ENCODE data around the gene WNK1. TPM values are rescaled to one million over a fixed set of nuclear protein-coding genes. Genes with fewer than 3 reads are reported as not detected.

WNK1 gene
- total and polyA plus RNA-seq, 2 of the 8 experiments (the other 6 are each of a cell fraction or from before 2014, with no cell fraction given), result 88.2 to 157 TPM

DNA sequence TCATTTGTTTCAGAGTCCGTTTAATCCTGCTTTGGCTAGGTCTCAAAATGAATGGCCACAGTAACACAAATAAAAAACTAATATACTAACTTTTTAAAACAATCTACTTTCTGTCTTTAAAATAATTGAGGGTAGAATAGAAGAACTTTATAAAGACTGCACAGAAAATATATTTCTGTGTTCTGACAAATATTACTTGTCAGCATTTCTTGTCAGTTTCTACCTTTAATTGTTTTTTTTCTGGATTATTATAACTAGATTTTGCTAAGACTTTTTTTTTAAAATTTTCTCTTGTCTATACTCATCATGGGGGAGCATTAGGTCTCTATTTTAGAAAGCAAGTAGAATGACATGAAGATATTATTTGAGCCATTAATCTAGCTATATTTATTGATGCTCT, 110.9 kb downstream of the WNK1 start:
- H2BK5ac ChIP-seq (ENCODE audit: low read depth, low read length), result no peak overlapping the region
- no peaks in the 10 kb centered on the region for H3K27me3 ChIP-seq (replicated peaks in 1 of 4; ENCODE audit: control insufficient read depth in 3 of 4, extremely low read depth in 1 of 4, insufficient read depth in 3 of 4, low read length in 3 of 4)
- no peak overlapping the region for H3K23ac ChIP-seq (ENCODE audit: insufficient read length)
- 94% methylated on average over 1 of the region's 1 CpG; no CpG with 5 or more reads in 1 of the 2 experiments for WGBS, 2 experiments (ENCODE audit: extremely low coverage in 1 of 2, insufficient coverage in 1 of 2, insufficient read length in 1 of 2, insufficient replicate concordance in 2 of 2, low coverage in 1 of 2, low lambda C conversion rate in 2 of 2, missing lambda C conversion rate in 1 of 2)
- DNase-seq (ENCODE audit: low read depth in 1 of 2, low spot score in 2 of 2), result no peak
- H2AK5ac ChIP-seq (ENCODE audit: low read depth, low read length), result no peak overlapping the region
- no peak overlapping the region for H2BK20ac ChIP-seq (ENCODE audit: low read length)
- TF ChIP-seq BCL11A (IDR thresholded peaks at IDR 0.05; ENCODE audit: low read depth in 2 of 2, low read length in 2 of 2), result no peak
- TF ChIP-seq MAFK (IDR thresholded peaks at IDR 0.05; ENCODE audit: low read depth, low read length), result peak; percentile 52; the same call in 1 of the 2 replicates
- TF ChIP-seq POLR2AphosphoS5 (IDR thresholded peaks at IDR 0.05; ENCODE audit: low read depth, low read length), result no peak
- no peak overlapping the region for H4K91ac ChIP-seq (replicated peaks; ENCODE audit: insufficient read length, low read length)
- ChIA-PET CTCF (ENCODE audit: partially characterized antibody) (no interaction called here), POLR2A (ENCODE audit: partially characterized antibody) (no interaction called here)
- no peaks in the 10 kb centered on the region for H3K4me1 ChIP-seq (replicated peaks in 1 of 4; ENCODE audit: control insufficient read depth in 3 of 4, insufficient read depth in 4 of 4, low read length in 3 of 4)
- H2AFZ ChIP-seq (ENCODE audit: low read length), result no peak overlapping the region
- no peak overlapping the region for H4K5ac ChIP-seq (ENCODE audit: insufficient read length, low read depth, low read length)
- no peak overlapping the region for H3K4me3 ChIP-seq (ENCODE audit: extremely low read depth in 1 of 4, insufficient read depth in 2 of 4, low read depth in 3 of 4, low read length in 4 of 4)
- peaks cover 0 to 2% of the 10 kb centered on the region in 2 experiments for H4K20me1 ChIP-seq (replicated peaks in 1 of 2; ENCODE audit: control insufficient read depth in 1 of 2, insufficient read depth in 2 of 2, low read length in 2 of 2)
- no peak for FAIRE-seq
- no peak overlapping the region for H3K9ac ChIP-seq (replicated peaks in 1 of 4; ENCODE audit: extremely low read depth in 1 of 4, low read depth in 3 of 4, low read length in 3 of 4)
- H3K36me3 ChIP-seq (ENCODE audit: control insufficient read depth in 2 of 4, insufficient read depth in 4 of 4, low read length in 3 of 4), result peaks cover 3 to 44% (median 19%) of the 10 kb centered on the region in 4 experiments; a peak in 7 of 8 replicates
- H3K4me2 ChIP-seq (ENCODE audit: insufficient read depth in 1 of 2, low read depth in 2 of 2, low read length in 2 of 2), result no peak overlapping the region
- no peak overlapping the region for H3K4ac ChIP-seq (replicated peaks; ENCODE audit: insufficient read length, low read depth, low read length)
- H3K56ac ChIP-seq (replicated peaks; ENCODE audit: insufficient read length, low read depth, low read length), result no peak overlapping the region
- no peaks in the 10 kb centered on the region for H3K23me2 ChIP-seq (ENCODE audit: low read depth, low read length)
- no peak overlapping the region for H4K8ac ChIP-seq (ENCODE audit: extremely low read depth, insufficient read depth, low read length)
- no peak overlapping the region for H3K18ac ChIP-seq (ENCODE audit: extremely low read depth, low read length)
- H3K14ac ChIP-seq (ENCODE audit: insufficient read length), result no peak overlapping the region
- no peaks in the 10 kb centered on the region for H3K9me3 ChIP-seq (ENCODE audit: insufficient read depth in 2 of 2, low read depth in 1 of 2, low read length in 1 of 2)
- H3K27ac ChIP-seq (ENCODE audit: low read depth, low read length), result no peak overlapping the region
- H3K79me1 ChIP-seq (ENCODE audit: low read depth, low read length), result no peaks in the 10 kb centered on the region
- H3K79me2 ChIP-seq (ENCODE audit: control insufficient read depth in 1 of 2, insufficient read depth in 2 of 2, low read length in 2 of 2), result no peaks in the 10 kb centered on the region
- H2BK12ac ChIP-seq (ENCODE audit: low read depth, low read length), result no peak overlapping the region
- no peak overlapping the region for H2BK15ac ChIP-seq (ENCODE audit: low read length)
- no peak overlapping the region for H2BK120ac ChIP-seq (replicated peaks; ENCODE audit: low read depth, low read length)

Measured in H1 (cell line).